Kasumi-1 (cell line): ENCODE results near the gene RETREG3.
"Not testable (repeated sequence)": the region's sequence is repeated elsewhere in the genome, so short reads cannot be mapped to it uniquely, and the experiment has no call there.

ENCODE experiments used
- DNase-seq, 2 experiments: peaks; one replicate each; lab custom pipeline; 2025; lab: John Stamatoyannopoulos, UW

Gene RETREG3

GRCh38 chr17:42553161-42553818, 55.9 kb downstream of the RETREG3 start:
- DNase-seq, result no peak

GRCh38 chr17:42552736-42553135, 56.4 kb downstream of the RETREG3 start, which contains the start of gene HSD17B1:
TSS of gene HSD17B1 (plus strand) at chr17:42552923. CDS start at chr17:42552934, 11 bp downstream.
- not testable (repeated sequence) for DNase-seq

GRCh38 chr17:42548993-42549755, 60.0 kb downstream of the RETREG3 start:
- no peak for DNase-seq

- DNase-seq, result no peak
Measured at GRCh38 chr17:42548070-42548837, 60.9 kb downstream of the RETREG3 start.

GRCh38 chr17:42547698-42548069, 61.5 kb downstream of the RETREG3 start:
- no peak for DNase-seq

- no peak for DNase-seq
Measured at GRCh38 chr17:42547001-42547461, 62.1 kb downstream of the RETREG3 start.

GRCh38 chr17:42545755-42546505, 63.2 kb downstream of the RETREG3 start:
- DNase-seq, result not testable (repeated sequence)

GRCh38 chr17:42544874-42545283, 64.3 kb downstream of the RETREG3 start:
- DNase-seq, result no peak

- no peak for DNase-seq
Measured at GRCh38 chr17:42543190-42544079, 65.7 kb downstream of the RETREG3 start.

- no peak for DNase-seq
Measured at GRCh38 chr17:42541041-42541833, 67.9 kb downstream of the RETREG3 start.

GRCh38 chr17:42540558-42540957, 68.6 kb downstream of the RETREG3 start:
- not testable (repeated sequence) for DNase-seq

GRCh38 chr17:42538482-42538881, 70.7 kb downstream of the RETREG3 start:
- DNase-seq, result no peak

GRCh38 chr17:42537826-42538451, 71.2 kb downstream of the RETREG3 start:
- DNase-seq, result no peak

GRCh38 chr17:42537156-42537805, 71.9 kb downstream of the RETREG3 start:
- DNase-seq, result no peak

- peak; percentile 26 to 31 for DNase-seq
Measured at GRCh38 chr17:42536372-42537155, 72.6 kb downstream of the RETREG3 start.

- DNase-seq, result peak; percentile 80 to 82
Measured at GRCh38 chr17:42536048-42536371, 73.2 kb downstream of the RETREG3 start, which contains the start of gene NAGLU. TSS of gene NAGLU (plus strand) at chr17:42536241. CDS start at chr17:42536273, 32 bp downstream.

- DNase-seq, result peak; percentile 69 to 82
Measured at GRCh38 chr17:42535155-42536047, 73.8 kb downstream of the RETREG3 start.
